ENCODE data around the gene KIZ.

Gene KIZ

DNA sequence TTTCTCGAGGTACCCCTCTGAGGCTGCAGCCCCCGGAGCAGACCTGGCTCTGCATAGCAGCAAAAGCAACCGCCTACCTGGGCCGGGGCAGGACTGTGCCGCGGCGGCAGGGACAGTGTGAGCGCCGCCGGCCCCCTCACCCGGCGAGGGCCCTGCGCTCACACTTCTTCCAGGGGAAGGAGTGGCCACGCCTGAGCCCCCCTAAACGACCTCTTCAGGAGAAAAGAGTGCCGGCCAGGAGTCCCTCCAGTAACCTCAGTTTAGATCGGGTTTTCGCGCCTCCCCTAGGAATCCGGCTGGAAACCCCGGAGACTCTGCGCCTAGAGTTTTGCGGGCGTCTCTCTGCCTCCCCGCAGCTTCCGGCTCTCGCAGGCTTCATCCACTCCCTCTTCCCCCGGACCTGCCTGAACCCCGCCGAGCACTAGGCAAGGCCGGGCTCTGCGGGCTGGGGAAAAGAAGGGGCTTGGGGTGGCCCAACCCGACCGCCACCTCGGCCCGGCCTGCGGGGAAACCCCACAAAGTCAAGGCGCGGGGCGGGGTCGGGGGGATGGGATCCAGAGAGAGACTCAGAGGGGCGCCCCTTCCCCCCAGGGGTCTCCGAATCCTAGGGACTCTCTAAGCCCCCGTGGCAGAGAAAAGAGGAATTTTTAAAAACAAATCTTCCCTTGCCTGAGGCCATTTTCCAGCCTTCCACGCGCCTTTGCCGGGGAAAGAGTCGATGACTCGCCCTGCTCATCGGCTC lies 20.3 kb upstream of the KIZ start:
- DNase-seq (ENCODE audit: low read depth), result no peak

- DNase-seq (ENCODE audit: low read depth), result no peak
Observed at GRCh38 chr20:21106171-21107017, 19.5 kb upstream of the KIZ start, which contains the start of gene LINC00237. TSS of gene LINC00237 (minus strand) at chr20:21106358.

- no peak for DNase-seq (ENCODE audit: low read depth)
Observed at GRCh38 chr20:21109144-21109543, 16.7 kb upstream of the KIZ start.

DNA sequence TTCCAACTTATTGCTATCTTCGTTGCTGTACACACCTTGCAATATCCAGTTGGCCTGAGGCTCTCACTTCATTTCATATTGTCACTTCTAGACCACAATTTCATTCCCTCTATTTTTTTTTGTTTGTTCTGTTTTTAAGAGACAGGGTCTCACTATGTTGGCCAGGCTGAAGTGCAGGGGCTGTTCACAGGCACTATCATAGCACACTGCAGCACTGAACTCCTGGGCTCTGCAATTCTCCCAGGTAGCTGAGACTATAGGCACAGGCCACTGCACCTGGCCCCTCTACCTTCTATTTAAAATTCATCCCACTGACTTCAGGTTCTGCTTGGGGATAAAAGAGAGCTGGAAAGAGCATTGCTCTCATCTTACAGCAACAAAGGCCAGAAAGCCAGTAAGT lies 15.1 kb upstream of the KIZ start:
- no peak for DNase-seq (ENCODE audit: low read depth)

- DNase-seq (ENCODE audit: low read depth), result no peak
Observed at GRCh38 chr20:21111416-21111815, 14.5 kb upstream of the KIZ start.

DNA sequence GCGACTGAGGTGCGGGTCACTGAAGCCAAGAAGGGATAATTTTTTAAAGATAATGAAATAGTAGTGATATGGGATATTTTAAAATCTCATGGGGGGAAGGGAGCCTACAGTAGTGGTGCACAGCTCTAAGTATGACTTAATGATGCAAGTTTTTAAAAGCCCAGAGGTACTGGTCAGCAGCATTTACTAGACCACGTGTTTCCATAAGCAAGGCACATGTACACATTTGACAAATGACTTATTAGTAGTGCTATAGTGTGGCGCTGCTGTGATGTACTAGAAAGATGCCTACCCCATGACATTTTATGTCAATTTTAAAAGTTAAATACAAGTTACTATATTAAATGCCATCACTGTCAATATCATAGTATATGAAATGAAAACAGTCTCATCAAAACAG lies 12.2 kb upstream of the KIZ start:
- DNase-seq (ENCODE audit: low read depth), result no peak

GRCh38 chr20:21114584-21114983 lies 11.3 kb upstream of the KIZ start:
- DNase-seq (ENCODE audit: low read depth), result no peak

DNA sequence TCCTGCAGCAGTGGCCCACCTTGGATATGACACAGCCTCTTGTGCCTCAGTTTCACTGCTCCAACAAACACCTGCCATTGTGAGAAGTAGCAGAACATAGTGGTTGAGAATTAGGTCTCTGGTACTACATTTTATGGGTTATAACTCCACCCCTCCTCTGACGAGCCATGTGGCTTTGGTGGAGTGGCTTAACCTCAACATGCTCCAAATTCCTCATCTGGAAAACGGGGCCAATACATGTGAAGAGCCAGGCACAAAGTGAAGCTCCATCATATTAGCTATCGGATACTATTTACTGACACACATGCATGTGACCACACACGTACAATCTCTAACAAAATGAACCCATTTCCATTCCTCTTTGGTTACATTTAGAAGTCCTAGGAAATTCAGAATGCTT lies 8.4 kb upstream of the KIZ start:
- no peak for DNase-seq (ENCODE audit: low read depth)

DNA sequence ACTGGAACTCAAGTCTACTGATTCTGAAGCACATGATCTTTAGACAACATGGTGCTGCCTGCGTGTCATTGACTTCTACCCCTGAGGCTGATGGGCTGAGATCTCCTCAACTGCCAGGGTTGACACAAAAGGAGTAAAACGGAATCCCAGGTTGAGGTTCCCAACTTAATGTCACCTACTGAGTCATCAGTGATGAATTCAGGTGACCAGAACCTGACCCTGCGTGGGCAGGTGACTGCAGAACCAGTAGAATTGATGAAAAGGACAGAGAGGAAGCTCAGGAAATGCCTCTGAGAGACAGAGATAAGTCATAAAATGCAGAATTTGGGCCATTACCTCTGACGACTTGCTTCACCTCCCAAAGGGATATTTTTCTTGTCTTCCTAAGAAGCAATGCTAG lies 7.7 kb upstream of the KIZ start:
- no peak for DNase-seq (ENCODE audit: low read depth)

GRCh38 chr20:21118782-21119181 lies 7.1 kb upstream of the KIZ start:
- DNase-seq (ENCODE audit: low read depth), result no peak

GRCh38 chr20:21124190-21124589 lies 1.7 kb upstream of the KIZ start:
- no peak for DNase-seq (ENCODE audit: low read depth)

- no peak for DNase-seq (ENCODE audit: low read depth)
Observed at GRCh38 chr20:21125072-21125848, 622 bp upstream of the KIZ start.

DNA sequence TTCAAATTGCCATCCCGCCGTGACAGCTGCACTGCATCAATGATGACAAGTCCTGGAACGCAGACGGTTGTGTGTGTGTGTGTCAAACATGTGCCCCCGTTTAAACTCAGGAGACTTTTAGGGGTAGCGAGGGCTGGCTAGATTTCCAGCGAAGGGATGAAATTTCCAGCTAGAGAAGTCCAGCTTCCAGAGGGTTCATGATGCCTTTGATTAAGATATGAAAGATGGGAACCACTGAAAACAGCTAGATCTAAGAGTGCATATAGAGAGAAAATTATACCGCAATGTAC lies 644 bp downstream of the KIZ start:
- DNase-seq (ENCODE audit: low read depth), result no peak

DNA sequence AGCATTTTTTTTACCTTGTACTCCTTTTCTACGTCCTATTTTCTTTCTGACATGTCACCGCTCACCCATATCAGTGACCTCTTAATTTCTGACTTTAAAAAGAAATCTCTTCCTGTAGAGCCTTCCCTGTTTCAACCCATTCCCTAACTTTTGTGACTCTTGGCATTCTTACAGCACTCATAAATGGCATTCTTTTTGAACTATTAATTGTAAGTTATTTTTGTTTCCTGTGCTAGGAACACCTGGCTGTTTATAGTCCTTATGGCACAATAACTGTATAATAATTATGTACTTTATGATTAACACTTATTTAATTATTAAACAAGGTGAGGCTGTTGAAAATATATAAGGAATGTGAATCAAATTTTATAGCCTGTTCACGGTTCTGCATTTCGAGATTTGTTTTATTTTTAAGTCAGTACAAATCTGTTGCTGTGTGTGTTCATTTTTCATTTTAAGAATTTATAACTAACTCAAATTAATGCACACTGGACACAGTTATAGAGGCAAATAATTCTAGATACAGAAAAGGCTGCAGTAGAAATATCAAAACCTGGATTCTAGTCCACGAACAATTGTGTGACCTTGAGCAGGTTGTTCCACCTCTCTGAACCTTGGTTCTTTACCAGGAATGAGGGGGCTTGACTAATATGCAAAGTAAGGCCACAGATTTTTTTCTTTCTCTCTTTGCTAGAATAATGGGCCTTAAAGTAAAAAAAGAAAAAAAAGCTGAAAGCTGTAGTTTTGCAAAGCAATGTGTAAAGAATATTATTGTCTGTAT lies 1.5 kb downstream of the KIZ start:
- DNase-seq (ENCODE audit: low read depth), result no peak

- no peak for DNase-seq (ENCODE audit: low read depth)
Observed at GRCh38 chr20:21129861-21130260, 4.0 kb downstream of the KIZ start.

DNA sequence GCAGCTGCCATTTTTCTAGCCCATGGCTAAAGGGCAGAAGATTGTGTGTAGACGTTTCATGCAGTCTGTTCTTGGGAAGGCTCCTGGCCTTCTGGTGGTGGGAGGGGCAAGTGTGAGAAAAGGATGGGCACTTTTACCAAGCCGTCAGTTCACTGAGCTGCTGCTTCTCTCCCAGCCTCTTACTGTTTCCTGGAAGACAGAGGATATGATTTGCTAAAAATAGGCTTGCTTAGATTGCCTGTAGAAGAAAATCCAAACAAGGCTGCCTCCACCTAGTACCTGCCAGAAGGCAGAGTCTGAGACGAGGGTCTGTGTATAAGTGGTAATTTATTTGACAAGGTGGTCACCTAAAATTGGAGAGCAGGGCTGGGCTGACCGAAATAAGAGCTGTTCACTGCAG lies 7.5 kb downstream of the KIZ start:
- no peak for DNase-seq (ENCODE audit: low read depth)

DNA sequence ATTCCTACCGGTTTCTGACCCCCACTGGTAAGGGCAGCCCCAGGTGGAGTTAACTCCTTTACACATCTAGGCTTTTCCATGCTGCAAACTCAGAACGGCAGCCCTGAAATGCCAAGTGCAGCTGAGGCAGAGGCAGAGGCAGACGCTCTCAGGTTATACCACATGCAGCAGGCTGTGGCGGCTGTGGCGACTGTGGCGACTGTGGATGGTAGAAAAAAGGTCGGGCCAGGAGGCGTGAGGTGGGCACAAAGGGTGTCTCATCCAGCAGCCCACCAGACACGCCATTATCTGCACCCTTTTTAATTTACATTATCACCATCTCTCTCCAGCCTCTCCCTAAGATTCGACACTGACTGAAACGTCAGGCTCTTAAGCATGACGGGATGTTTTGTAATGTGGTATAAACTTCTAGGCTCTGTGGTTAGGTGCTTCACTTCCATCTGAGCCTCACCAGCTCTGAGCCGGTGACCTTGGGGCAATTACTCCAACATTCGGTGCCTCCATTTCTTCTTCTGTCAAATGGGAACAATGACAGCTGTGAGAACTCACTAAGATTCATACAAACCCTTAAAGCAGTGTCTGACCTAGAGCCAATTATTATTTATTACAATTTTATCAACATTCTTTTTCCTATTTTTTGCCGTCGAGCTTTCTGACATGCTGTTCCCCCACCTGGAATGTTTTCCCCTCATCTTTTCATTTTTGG lies 8.2 kb downstream of the KIZ start:
- no peak for DNase-seq (ENCODE audit: low read depth)

DNA sequence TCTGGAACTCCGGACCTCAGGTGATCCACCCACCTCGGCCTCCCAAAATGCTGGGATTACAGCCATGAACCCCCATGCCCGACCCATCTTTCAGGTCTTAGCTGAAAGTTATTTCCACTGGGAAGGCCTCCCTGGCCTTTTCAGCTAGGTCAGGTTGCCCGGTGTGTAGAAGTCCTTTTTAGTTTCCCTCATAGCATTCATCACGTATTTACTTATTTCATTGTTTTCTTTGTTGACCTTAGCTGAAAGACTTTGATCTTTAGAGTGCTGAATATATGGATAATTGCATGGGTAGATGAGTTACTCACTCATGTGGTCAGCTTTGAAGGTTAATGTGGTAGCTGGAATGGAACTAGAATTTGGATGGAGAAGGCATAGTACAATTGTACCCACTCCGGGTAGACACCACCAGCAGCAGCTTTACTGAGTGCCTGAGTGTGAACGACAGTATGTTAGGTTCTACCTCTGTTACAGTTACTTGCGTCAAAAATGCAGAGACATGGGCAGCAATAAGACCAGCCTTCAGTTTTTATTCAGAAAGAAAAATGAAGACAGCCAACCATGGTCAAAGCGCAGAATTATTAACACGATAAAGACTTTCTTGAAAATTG lies 9.1 kb downstream of the KIZ start:
- DNase-seq (ENCODE audit: low read depth), result no peak

- DNase-seq (ENCODE audit: low read depth), result no peak
Observed at GRCh38 chr20:21136015-21136732, 10.3 kb downstream of the KIZ start.

DNA sequence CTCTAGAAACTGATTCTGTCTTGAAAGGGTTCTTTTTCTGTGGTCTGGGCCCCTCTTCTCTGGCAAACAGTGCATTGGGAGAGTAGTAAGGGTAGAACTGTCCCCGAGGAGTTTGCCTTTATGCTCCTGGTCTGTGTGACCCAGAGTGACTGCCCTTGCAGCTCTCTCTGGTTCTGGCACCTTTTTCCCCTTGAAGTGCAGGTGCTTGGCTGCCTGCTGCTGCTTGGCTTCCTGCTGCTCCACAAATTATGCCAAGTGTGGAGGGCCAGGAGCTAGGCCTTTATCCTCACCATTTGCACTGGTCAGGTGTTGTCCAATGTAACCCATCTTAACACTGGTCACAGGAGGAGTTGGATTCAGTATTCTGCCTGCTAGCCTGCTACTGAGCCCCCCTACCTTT lies 11.2 kb downstream of the KIZ start:
- DNase-seq (ENCODE audit: low read depth), result no peak
